GM23338 (cell line): ENCODE measurements around the gene TRMT44. TPM values are rescaled to one million over a fixed set of nuclear protein-coding genes. Genes with fewer than 3 reads are reported as not detected.

Source experiments
- ATAC-seq: fragments of 200-7000 bp; cut with Tn5 transposase; 3 replicates; pipeline ENCODE4 v1.9.1; 2020
- DNase-seq: peaks from one replicate; pipeline ENCODE4 v3.0.0-alpha.2; 2015; ENCODE audit warnings: low spot score
- H2AFZ ChIP-seq: fragments of 200-600 bp; sonication (generic); 2 replicates; pipeline ENCODE4 v1.8.0; 2016; ENCODE audit warnings: antibody characterized with exemption, mild to moderate bottlenecking, moderate library complexity
- H3F3A ChIP-seq: fragments of 200-600 bp; sonication (generic); replicated peaks from 2 replicates; pipeline ENCODE4 v1.8.0; 2017; ENCODE audit warnings: antibody characterized with exemption, mixed run types, low read depth
- H3K27ac ChIP-seq: fragments of 200-600 bp; sonication (generic); 2 replicates; pipeline ENCODE4 v1.6.1; 2016; ENCODE audit warnings: low read depth
- H3K27me3 ChIP-seq: fragments of 200-600 bp; sonication (generic); 2 replicates; pipeline ENCODE4 v1.8.0; 2016; ENCODE audit warnings: mild to moderate bottlenecking, mixed run types, moderate library complexity; ENCODE audit not compliant: insufficient read depth
- H3K36me3 ChIP-seq: fragments of 200-600 bp; sonication (generic); 2 replicates; pipeline ENCODE4 v1.8.0; 2016; ENCODE audit warnings: mild to moderate bottlenecking; ENCODE audit not compliant: insufficient read depth
- H3K4me1 ChIP-seq: fragments of 200-600 bp; sonication (generic); 2 replicates; pipeline ENCODE4 v1.8.0; 2016; ENCODE audit warnings: mild to moderate bottlenecking, moderate library complexity; ENCODE audit not compliant: insufficient read depth
- H3K4me2 ChIP-seq: fragments of 200-600 bp; sonication (generic); 2 replicates; pipeline ENCODE4 v1.7.1; 2017; ENCODE audit warnings: mixed run types
- H3K4me3 ChIP-seq: fragments of 200-600 bp; sonication (generic); 2 replicates; pipeline ENCODE4 v1.6.1; 2016; ENCODE audit warnings: mixed run types
- H3K79me2 ChIP-seq: fragments of 200-600 bp; sonication (generic); replicated peaks from 2 replicates; pipeline ENCODE4 v1.8.0; 2017; ENCODE audit warnings: mild to moderate bottlenecking; ENCODE audit not compliant: insufficient read depth
- H3K9me2 ChIP-seq: fragments of 200-600 bp; sonication (generic); 2 replicates; pipeline ENCODE4 v1.8.0; 2017; ENCODE audit not compliant: insufficient read depth
- H4K20me1 ChIP-seq: fragments of 200-600 bp; sonication (generic); replicated peaks from 2 replicates; pipeline ENCODE4 v1.8.0; 2017; ENCODE audit warnings: mild to moderate bottlenecking; ENCODE audit not compliant: insufficient read depth
- H3K27ac Mint-ChIP-seq: 2 replicates; pipeline ENCODE4 v1.8.0; 2020; ENCODE audit warnings: inconsistent platforms, mild to moderate bottlenecking, moderate library complexity, mixed read lengths
- H3K27me3 Mint-ChIP-seq: 3 replicates; pipeline ENCODE4 v1.8.0; 2022; ENCODE audit warnings: low read depth, mild to moderate bottlenecking, moderate library complexity, mixed read lengths, inconsistent platforms; ENCODE audit not compliant: insufficient read depth, poor library complexity
- H3K36me3 Mint-ChIP-seq: 3 replicates; pipeline ENCODE4 v1.8.0; 2021; ENCODE audit warnings: low read depth, mild to moderate bottlenecking, inconsistent platforms, moderate library complexity, mixed read lengths
- H3K4me1 Mint-ChIP-seq: 3 replicates; pipeline ENCODE4 v1.8.0; 2020; ENCODE audit warnings: mild to moderate bottlenecking, inconsistent platforms, mixed read lengths
- H3K4me3 Mint-ChIP-seq: 3 replicates; pipeline ENCODE4 v1.8.0; 2021; ENCODE audit warnings: moderate library complexity, mild to moderate bottlenecking, inconsistent platforms, mixed read lengths
- H3K9me3 Mint-ChIP-seq: 3 replicates; pipeline ENCODE4 v1.8.0; 2020; ENCODE audit warnings: moderate library complexity, mild to moderate bottlenecking, inconsistent platforms, mixed read lengths
- CREB1 ChIP-seq: fragments of 250-450 bp; sonication (Bioruptor Pico); IDR thresholded peaks from 2 replicates; pipeline ENCODE4 v1.5.0; 2020; ENCODE audit warnings: low read depth, mild to moderate bottlenecking, moderate library complexity
- EZH2 ChIP-seq: fragments of 200-600 bp; sonication (generic); IDR thresholded peaks from one replicate; pipeline ENCODE4 v1.8.0; 2017; ENCODE audit warnings: antibody characterized with exemption, mild to moderate bottlenecking, low read depth; ENCODE audit not compliant: unreplicated experiment
- EZH2phosphoT487 ChIP-seq: fragments of 200-600 bp; sonication (generic); IDR thresholded peaks from one replicate; pipeline ENCODE4 v1.8.1; 2018; ENCODE audit warnings: antibody characterized with exemption; ENCODE audit not compliant: unreplicated experiment
- JUNB ChIP-seq: IDR thresholded peaks from one replicate; pipeline ENCODE4 v1.6.1; 2016; ENCODE audit warnings: antibody characterized with exemption; ENCODE audit not compliant: unreplicated experiment
- NANOG ChIP-seq: IDR thresholded peaks from 2 replicates; pipeline ENCODE4 v1.6.1; 2016; ENCODE audit warnings: antibody characterized with exemption, borderline replicate concordance
- POLR2AphosphoS5 ChIP-seq: IDR thresholded peaks from 2 replicates; pipeline ENCODE4 v1.6.1; 2016; ENCODE audit warnings: antibody characterized with exemption, low read depth
- STAT1 ChIP-seq: IDR thresholded peaks from one replicate; pipeline ENCODE4 v1.6.1; 2016; ENCODE audit warnings: antibody characterized with exemption; ENCODE audit not compliant: unreplicated experiment
- ZNF114 ChIP-seq: fragments of 250-450 bp; sonication (Bioruptor Pico); IDR thresholded peaks from 2 replicates; pipeline ENCODE4 v1.5.0; 2020; ENCODE audit warnings: mild to moderate bottlenecking, moderate library complexity
- ZNF331 ChIP-seq: fragments of 250-450 bp; sonication (Bioruptor Pico); IDR thresholded peaks from 2 replicates; pipeline ENCODE4 v1.5.0; 2020; ENCODE audit warnings: low read depth, mild to moderate bottlenecking, moderate library complexity
- polyA plus RNA-seq: library from polyadenylated mRNA; unstranded; fragments of >200 nt; fragmentation: Nextera tagmentation; extraction: Ambion mirVana; gene quantifications from 2 replicates; pipeline ENCODE4 v1.2.1, GENCODE V29; 2016
- total RNA-seq: library from RNA; depleted of rRNA; stranded (reverse); fragments of >200 nt; shearing (Covaris generic); gene quantifications from 2 replicates; pipeline ENCODE4 v1.2.3, GENCODE V29; 2014
- TF ChIP-seq, protein P1 (sequence below): IDR thresholded peaks from 2 replicates; pipeline ENCODE4 v1.6.1; 2016; ENCODE audit warnings: antibody characterized with exemption
- TF ChIP-seq, protein P2 (sequence below): IDR thresholded peaks from one replicate; pipeline ENCODE4 v1.6.1; 2018; ENCODE audit warnings: antibody characterized with exemption; ENCODE audit not compliant: unreplicated experiment
- TF ChIP-seq, protein P3 (sequence below), 2 experiments: fragments of 200-600 bp in 1 of 2; sonication (generic) in 1 of 2; conservative IDR thresholded peaks; 2 replicates each; pipeline versions ENCODE4 v1.5.1 to v1.6.1; 2016 to 2017; ENCODE audit warnings: antibody characterized with exemption in 2 of 2, low read depth in 2 of 2, mild to moderate bottlenecking in 2 of 2, moderate library complexity in 1 of 2
- TF ChIP-seq, protein P4 (sequence below): fragments of 250-450 bp; sonication (Bioruptor Pico); IDR thresholded peaks from 2 replicates; pipeline ENCODE4 v1.5.0; 2020; ENCODE audit warnings: mild to moderate bottlenecking, moderate library complexity

TRMT44 gene
- total and polyA plus RNA-seq, 2 experiments from 2014 or later: 10.3 to 49.8 TPM

DNA sequence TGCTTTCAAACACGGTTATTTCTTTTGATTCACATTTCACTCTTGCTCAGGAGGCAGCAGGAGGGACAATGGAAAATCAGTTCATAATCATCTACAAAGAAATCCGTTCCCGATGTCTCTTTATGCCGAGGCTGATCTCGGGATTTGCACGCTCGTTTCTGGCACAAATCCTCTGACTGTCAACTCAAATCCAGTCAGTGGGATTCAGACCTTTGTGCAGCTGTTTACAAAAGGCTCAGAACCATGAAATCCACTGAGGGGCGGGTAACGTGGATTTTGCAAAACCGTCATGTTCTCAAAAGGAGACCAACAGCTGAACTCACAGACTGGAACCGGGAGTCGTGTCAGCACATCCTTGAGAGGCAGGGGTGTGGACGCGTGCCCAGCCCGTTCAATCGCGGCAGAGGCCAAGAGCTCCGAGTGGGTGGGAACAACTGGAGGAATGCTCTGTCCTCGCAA lies 46.5 kb upstream of the TRMT44 start:
- Mint-ChIP-seq H3K27ac (no peak overlapping the region), H3K27me3 (peaks cover 11% of the 10 kb centered on the region), H3K4me1 (peaks cover 29% of the 10 kb centered on the region), H3K4me3 (no peak overlapping the region), H3K36me3 (peaks cover 3% of the 10 kb centered on the region; the same call in 2 of the 3 replicates), H3K9me3 (no peaks in the 10 kb centered on the region)
- H3K4me3 ChIP-seq: no peak overlapping the region
- DNase-seq (no peak), ATAC-seq (no peak)
- peaks cover 9% of the 10 kb centered on the region for H3K4me1 ChIP-seq
- no peak overlapping the region for H3K4me2 ChIP-seq
- TF ChIP-seq ZNF331 (CRISPR knock-in tag): no peak
- TF ChIP-seq CREB1 (CRISPR knock-in tag): no peak
- TF ChIP-seq, protein P1, sequence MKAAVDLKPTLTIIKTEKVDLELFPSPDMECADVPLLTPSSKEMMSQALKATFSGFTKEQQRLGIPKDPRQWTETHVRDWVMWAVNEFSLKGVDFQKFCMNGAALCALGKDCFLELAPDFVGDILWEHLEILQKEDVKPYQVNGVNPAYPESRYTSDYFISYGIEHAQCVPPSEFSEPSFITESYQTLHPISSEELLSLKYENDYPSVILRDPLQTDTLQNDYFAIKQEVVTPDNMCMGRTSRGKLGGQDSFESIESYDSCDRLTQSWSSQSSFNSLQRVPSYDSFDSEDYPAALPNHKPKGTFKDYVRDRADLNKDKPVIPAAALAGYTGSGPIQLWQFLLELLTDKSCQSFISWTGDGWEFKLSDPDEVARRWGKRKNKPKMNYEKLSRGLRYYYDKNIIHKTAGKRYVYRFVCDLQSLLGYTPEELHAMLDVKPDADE: no peak
- no peak for TF ChIP-seq EZH2
- TF ChIP-seq, protein P2, sequence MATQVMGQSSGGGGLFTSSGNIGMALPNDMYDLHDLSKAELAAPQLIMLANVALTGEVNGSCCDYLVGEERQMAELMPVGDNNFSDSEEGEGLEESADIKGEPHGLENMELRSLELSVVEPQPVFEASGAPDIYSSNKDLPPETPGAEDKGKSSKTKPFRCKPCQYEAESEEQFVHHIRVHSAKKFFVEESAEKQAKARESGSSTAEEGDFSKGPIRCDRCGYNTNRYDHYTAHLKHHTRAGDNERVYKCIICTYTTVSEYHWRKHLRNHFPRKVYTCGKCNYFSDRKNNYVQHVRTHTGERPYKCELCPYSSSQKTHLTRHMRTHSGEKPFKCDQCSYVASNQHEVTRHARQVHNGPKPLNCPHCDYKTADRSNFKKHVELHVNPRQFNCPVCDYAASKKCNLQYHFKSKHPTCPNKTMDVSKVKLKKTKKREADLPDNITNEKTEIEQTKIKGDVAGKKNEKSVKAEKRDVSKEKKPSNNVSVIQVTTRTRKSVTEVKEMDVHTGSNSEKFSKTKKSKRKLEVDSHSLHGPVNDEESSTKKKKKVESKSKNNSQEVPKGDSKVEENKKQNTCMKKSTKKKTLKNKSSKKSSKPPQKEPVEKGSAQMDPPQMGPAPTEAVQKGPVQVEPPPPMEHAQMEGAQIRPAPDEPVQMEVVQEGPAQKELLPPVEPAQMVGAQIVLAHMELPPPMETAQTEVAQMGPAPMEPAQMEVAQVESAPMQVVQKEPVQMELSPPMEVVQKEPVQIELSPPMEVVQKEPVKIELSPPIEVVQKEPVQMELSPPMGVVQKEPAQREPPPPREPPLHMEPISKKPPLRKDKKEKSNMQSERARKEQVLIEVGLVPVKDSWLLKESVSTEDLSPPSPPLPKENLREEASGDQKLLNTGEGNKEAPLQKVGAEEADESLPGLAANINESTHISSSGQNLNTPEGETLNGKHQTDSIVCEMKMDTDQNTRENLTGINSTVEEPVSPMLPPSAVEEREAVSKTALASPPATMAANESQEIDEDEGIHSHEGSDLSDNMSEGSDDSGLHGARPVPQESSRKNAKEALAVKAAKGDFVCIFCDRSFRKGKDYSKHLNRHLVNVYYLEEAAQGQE: no peak
- no peak for TF ChIP-seq NANOG
- TF ChIP-seq STAT1: no peak
- TF ChIP-seq EZH2phosphoT487: no peak
- TF ChIP-seq POLR2AphosphoS5: no peak
- TF ChIP-seq, protein P3, sequence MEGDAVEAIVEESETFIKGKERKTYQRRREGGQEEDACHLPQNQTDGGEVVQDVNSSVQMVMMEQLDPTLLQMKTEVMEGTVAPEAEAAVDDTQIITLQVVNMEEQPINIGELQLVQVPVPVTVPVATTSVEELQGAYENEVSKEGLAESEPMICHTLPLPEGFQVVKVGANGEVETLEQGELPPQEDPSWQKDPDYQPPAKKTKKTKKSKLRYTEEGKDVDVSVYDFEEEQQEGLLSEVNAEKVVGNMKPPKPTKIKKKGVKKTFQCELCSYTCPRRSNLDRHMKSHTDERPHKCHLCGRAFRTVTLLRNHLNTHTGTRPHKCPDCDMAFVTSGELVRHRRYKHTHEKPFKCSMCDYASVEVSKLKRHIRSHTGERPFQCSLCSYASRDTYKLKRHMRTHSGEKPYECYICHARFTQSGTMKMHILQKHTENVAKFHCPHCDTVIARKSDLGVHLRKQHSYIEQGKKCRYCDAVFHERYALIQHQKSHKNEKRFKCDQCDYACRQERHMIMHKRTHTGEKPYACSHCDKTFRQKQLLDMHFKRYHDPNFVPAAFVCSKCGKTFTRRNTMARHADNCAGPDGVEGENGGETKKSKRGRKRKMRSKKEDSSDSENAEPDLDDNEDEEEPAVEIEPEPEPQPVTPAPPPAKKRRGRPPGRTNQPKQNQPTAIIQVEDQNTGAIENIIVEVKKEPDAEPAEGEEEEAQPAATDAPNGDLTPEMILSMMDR (conservative IDR thresholded peaks at IDR 0.05; ENCODE audit: low read depth in 2 of 2): no peak
- no peak for TF ChIP-seq ZNF114 (CRISPR knock-in tag)
- TF ChIP-seq JUNB: no peak
- TF ChIP-seq, protein P4, sequence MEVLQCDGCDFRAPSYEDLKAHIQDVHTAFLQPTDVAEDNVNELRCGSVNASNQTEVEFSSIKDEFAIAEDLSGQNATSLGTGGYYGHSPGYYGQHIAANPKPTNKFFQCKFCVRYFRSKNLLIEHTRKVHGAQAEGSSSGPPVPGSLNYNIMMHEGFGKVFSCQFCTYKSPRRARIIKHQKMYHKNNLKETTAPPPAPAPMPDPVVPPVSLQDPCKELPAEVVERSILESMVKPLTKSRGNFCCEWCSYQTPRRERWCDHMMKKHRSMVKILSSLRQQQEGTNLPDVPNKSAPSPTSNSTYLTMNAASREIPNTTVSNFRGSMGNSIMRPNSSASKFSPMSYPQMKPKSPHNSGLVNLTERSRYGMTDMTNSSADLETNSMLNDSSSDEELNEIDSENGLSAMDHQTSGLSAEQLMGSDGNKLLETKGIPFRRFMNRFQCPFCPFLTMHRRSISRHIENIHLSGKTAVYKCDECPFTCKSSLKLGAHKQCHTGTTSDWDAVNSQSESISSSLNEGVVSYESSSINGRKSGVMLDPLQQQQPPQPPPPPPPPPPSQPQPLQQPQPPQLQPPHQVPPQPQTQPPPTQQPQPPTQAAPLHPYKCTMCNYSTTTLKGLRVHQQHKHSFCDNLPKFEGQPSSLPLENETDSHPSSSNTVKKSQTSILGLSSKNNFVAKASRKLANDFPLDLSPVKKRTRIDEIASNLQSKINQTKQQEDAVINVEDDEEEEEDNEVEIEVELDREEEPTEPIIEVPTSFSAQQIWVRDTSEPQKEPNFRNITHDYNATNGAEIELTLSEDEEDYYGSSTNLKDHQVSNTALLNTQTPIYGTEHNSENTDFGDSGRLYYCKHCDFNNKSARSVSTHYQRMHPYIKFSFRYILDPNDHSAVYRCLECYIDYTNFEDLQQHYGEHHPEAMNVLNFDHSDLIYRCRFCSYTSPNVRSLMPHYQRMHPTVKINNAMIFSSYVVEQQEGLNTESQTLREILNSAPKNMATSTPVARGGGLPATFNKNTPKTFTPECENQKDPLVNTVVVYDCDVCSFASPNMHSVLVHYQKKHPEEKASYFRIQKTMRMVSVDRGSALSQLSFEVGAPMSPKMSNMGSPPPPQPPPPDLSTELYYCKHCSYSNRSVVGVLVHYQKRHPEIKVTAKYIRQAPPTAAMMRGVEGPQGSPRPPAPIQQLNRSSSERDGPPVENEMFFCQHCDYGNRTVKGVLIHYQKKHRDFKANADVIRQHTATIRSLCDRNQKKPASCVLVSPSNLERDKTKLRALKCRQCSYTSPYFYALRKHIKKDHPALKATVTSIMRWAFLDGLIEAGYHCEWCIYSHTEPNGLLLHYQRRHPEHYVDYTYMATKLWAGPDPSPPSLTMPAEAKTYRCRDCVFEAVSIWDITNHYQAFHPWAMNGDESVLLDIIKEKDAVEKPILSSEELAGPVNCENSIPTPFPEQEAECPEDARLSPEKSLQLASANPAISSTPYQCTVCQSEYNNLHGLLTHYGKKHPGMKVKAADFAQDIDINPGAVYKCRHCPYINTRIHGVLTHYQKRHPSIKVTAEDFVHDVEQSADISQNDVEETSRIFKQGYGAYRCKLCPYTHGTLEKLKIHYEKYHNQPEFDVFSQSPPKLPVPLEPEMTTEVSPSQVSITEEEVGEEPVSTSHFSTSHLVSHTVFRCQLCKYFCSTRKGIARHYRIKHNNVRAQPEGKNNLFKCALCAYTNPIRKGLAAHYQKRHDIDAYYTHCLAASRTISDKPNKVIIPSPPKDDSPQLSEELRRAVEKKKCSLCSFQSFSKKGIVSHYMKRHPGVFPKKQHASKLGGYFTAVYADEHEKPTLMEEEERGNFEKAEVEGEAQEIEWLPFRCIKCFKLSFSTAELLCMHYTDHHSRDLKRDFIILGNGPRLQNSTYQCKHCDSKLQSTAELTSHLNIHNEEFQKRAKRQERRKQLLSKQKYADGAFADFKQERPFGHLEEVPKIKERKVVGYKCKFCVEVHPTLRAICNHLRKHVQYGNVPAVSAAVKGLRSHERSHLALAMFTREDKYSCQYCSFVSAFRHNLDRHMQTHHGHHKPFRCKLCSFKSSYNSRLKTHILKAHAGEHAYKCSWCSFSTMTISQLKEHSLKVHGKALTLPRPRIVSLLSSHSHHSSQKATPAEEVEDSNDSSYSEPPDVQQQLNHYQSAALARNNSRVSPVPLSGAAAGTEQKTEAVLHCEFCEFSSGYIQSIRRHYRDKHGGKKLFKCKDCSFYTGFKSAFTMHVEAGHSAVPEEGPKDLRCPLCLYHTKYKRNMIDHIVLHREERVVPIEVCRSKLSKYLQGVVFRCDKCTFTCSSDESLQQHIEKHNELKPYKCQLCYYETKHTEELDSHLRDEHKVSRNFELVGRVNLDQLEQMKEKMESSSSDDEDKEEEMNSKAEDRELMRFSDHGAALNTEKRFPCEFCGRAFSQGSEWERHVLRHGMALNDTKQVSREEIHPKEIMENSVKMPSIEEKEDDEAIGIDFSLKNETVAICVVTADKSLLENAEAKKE: no peak
- H3K27ac ChIP-seq: no peak overlapping the region
- H3K79me2 ChIP-seq: no peaks in the 10 kb centered on the region
- no peaks in the 10 kb centered on the region for H3K27me3 ChIP-seq
- H3K9me2 ChIP-seq: no peaks in the 10 kb centered on the region
- no peak overlapping the region for H2AFZ ChIP-seq
- H4K20me1 ChIP-seq: no peaks in the 10 kb centered on the region; the same call in 1 of the 2 replicates
- no peaks in the 10 kb centered on the region for H3K36me3 ChIP-seq
- no peaks in the 10 kb centered on the region for H3F3A ChIP-seq
